Stimulated activated CD8-positive, alpha-beta memory T cell treated with anti-CD3 and anti-CD28 coated beads, Interleukin-7, amount 100 ng/mL, for 24 hours (primary cell): ENCODE measurements around the gene FAM13A.

Experiments used
- DNase-seq: peaks from one replicate; pipeline ENCODE4 v3.0.0-alpha.2; 2020; ENCODE audit warnings: low read depth

FAM13A gene

DNA sequence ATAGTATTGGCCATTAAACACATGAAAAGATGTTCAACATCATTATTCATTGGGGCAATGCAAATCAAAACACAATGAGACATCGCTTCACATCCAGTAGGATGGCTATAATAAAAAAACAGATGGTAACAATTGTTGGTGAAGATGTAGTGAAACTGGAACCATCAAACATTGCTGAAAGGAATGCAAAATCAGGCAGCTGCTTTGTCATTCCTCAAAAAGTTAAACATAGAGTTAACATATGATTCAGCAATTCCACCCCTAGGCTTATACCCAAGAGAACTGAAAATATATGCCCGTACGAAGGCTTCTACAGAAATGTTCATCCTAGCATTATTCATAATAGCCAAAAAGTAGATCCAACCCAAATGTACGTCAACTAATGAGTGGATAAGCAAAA, 215.3 kb downstream of the FAM13A start:
- DNase-seq, result no peak

DNA sequence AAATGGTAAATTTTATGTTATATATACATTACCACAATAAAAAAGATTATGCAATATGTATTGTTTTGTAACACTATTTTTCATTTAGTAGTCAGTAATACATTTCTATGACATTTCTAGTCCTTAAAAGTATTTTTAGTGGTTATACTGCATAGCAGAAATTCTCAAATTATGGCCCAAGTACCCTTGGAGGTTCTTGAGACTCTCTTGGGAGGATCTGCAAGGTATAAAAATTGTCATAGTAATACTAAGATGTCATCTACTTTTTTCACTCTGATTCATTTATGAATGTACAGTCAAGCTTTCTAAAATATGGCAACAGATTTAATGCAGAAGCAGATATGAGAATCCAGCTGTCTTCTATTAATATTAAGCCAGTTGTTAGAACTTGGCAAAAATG, 220.8 kb downstream of the FAM13A start:
- no peak for DNase-seq

GRCh38 chr4:88831031-88831430, 226.0 kb downstream of the FAM13A start:
- DNase-seq, result no peak

DNA sequence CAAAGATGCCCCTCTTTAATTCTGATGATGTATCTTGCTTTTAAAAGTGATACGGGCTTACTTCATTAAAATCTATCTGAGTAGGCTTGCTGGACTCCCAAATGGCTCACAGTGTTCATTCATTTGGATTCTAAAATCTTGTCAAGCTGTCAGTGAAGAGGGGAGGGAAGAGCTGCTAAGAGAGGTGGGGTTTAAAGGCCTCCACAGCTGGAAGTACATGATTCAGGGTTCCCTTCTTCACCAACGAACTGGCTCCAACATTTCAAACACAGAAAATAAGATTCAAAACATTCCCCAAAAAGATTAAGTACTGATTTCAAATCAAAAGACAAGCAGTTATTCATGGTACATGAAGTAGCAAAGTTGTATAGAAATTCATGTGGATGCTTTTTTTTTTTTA, 226.4 kb downstream of the FAM13A start:
- DNase-seq, result no peak

DNA sequence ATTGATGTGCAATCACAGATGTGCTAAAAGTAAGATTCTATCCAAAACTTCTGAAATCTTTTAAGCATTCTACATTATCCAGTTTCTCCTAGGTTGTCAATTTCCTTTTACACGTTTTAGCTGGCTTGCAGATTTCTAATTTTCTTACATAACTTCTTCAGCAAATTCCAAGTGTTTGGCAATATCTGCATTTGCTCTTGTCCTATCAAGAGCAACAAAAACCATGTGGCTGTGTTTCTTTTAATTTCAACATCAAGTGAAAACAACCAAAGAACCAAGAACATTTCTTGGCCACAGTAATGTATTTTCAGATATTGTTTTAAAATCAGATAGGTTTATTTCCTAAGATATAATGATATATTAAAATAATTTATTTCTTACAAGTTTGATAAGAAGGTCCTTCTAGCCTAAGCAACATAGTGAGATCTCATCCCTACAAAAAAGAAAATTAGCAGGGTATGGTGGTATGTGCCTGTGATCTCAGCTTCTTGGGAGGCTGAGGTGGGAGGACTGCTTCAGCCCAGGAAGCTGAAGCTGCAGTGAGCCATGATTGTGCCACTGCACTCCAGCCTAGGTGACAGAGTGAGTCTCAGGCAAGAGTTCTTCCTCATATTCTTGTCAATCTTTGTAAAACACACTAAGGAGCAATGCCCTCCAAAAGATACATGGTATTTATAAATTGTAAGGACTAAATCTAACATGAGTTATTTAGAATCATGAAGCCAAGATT, 228.0 kb downstream of the FAM13A start:
- DNase-seq, result no peak

- no peak for DNase-seq
Observed at GRCh38 chr4:88827442-88827841, 229.5 kb downstream of the FAM13A start.

- DNase-seq, result no peak
Observed at GRCh38 chr4:88826771-88827170, 230.2 kb downstream of the FAM13A start.

DNA sequence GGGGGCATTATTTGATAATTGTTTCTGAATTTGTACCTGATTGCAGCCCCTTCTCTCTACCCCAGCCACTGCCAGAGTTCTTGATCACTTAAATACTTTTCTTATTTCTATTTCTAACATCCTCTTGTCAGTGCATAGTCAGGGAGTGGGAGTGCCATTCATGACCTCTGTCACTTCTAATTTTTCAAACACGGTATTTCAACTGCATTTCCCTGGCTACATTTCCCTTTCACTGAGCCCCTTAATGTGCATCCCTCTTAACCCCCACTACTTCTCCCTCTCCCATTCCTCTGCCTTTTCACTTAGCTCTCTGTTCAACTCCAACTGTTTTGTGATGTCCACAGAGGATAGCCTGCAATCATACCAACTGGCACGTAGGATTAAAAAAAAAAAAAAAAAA, 231.1 kb downstream of the FAM13A start:
- no peak for DNase-seq

DNA sequence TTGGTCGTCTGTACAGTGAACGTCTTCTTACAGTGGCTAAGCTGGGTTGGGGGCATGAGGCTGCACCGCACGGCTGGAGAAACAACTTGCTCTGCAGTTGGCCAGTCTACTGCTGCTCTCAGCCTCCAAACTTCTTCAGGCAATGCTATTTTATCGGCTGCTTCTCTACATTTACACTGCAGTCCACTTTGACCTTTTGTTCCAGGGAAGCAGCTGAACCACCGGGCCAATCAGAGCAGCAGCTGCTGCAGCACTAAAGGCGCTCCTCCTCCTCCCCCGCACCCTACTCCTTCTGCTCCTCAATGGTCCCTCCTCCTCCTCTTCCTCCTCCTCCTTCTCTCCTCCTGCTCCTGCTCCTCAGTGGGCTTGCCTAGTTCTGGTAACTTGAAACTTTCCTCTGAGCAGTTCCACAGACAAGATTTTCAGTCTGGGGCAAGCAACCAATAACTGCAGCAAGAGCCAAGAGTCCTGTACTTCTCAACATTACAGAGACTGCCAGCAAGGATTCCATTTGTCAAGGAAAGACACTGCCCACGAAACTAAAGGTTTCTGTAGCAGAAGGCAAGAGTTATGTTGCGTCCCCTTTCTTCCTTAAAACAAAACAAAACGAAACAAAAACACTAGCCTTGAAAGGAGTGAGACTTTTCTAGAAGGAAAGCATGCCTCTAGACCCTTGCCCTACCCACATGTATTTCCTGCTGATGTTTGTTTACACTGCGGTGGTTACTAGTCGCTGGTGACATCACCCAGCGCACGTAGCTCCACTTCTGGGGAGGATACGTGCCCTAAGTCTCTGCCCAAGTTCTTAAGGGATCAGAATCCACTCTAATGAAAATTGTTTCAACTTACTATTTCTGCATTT, 233.7 kb downstream of the FAM13A start:
- DNase-seq, result peak; percentile 26

DNA sequence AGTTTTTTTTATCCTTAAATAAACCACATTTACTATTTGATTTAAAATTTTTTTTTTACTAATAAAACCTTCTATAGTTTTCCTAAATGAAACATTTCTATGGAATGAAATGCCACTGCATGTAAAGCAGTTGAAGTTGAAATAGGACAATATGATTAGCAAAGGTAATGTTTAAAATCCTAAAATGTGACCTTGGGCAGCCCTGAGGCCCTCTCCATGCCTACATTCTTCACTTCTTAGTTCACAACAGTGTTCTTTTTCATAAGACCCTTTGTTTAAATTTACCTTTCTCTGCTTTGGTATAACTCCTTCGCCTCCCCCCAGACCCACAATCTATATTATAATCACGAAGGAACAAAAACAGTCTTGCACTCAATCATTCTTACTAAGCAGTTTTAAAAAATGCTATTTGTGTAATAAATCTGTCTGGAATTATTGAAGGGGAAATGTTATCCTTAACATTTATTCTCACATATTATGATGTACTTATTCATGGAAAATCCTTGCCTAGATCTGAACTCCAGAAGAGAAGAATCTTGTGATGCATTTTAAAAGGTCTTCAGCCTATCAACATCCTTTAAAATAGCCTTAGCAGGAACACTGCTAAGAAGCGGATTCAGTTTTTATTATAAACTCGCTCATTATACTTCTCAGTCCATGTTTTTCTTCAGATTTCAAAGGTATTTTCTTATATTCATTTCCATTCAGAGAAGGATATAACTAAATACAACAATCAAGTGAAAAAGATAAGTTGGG, 234.8 kb downstream of the FAM13A start:
- no peak for DNase-seq

- no peak for DNase-seq
Observed at GRCh38 chr4:88821522-88821921, 235.5 kb downstream of the FAM13A start.

DNA sequence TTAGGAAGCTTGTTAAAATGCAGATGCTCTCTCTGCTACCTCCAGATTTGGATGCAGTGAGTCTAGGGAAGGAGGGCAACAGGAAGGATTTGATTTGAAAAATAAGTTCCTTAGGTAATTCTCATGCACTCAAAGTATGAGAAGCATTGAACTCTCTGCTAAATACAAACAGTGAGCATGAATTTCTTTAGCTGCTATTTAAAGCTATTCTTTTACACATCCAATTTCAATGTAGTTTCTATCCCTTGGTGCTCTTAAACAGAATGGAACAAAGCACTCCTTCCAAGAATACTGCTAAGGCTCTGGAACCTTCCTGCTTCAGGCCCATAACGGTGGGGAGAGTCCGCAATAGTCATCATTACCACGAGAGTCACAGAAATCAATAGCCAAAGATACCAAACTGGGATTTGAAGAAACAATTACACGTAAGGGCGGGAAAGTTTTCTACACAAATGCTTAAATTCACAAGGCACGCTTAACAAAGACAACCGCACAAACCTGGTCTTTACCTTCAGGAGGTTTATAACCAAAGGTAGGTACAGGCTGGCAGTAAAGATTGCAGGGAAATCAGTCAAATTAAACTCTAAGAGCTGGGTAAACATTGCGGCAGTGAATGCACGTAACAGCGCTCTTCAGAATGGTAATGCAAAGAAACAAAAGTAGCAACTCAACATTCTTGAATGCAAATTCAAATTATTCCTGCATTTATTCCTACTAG, 236.1 kb downstream of the FAM13A start:
- no peak for DNase-seq

DNA sequence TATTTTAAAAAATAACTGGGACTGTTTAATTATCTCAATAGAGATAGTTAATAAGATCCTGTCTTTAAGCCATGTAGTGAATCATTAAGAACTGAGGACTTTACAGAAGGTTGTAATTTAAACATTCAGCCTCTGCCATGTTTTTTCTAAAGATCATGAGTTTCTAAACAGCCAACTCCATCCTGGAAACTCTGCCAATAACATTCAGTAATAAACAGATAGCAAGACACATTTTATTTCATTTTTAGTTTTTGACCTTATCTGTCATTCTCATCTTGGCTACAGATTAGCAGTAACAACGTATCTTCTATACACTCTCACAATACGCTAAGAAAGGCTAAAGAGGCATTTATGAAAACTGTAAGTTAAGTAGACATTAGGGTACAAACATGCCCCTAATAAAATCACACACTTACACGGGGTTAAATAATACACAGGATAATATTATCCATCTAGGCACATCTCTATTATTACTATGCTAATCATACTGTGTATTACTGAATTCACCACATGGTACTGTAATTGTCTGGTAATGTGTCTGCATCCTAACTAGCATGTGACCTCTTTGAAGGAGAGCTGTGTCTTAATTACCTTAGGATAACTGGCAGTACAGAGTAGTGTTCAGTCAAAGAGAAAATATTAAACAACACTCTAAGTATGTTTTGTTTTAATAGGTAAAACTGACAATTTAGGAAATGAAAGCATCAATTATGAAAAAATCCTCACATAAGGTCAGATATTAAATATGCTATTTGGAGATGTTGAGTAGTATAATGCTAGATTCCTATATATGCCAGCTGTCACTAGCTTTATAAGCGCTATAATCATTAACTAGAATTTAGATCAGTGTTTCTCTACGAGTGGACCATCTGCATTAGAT, 236.9 kb downstream of the FAM13A start:
- no peak for DNase-seq

GRCh38 chr4:88818631-88819470, 238.1 kb downstream of the FAM13A start:
- DNase-seq, result no peak

DNA sequence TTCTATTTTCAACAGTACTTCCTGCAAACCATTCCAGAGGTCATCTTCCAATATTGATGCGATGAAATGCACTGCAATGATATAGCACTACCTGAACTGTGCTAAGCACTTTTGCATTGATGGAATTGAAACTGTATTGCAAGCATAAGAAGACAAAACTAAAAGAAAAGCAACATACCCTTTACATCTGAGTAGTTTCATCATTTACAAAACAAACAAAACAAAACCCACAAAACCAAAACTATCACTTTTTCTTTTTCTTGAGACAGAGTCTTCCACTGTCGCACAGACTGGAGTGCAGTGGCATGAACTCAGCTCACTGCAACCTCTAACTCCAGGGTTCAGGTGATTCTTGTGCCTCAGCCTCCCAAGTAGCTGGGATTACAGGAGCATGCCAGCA, 239.2 kb downstream of the FAM13A start:
- no peak for DNase-seq

DNA sequence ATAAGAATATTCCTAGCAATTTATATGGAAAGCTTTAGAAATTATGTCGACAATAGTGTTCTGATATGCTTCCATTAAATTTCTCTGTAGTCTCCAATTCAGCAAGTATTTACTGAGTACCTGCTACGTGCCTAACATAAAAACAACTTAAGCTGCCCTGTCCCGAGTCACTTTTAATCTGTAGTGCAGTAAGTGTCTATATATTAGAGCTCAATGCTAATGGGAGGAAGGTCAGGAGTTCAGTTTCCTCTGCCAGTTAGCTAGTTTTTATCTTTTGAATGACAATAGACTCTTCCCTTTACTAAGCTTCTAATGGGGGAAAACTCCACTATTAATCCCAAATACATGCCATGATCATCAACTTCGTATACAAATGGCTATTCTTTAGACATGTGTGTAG, 240.6 kb downstream of the FAM13A start:
- DNase-seq, result no peak

- no peak for DNase-seq
Observed at GRCh38 chr4:88814043-88814617, 242.9 kb downstream of the FAM13A start.

DNA sequence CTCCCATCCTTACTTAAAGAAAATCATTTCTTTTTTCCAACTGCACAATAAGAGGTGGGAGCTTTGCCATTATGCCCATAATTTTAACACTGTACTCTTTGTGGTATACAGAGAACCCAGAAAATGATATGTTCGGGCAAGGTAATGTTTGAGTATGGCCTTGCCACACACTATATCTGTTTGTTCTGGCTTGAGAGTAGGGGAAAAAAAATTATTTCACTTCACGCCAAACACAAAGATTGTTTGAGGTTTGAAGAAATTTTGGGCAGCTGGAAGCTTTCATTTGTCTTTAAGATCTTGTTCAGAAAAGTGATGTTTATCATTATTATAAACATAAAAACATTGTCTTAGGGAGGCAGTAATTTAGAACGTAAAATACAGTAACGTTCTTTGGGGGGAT, 244.0 kb downstream of the FAM13A start:
- no peak for DNase-seq

- DNase-seq, result no peak
Observed at GRCh38 chr4:88812420-88812819, 244.6 kb downstream of the FAM13A start.

GRCh38 chr4:88811904-88812303, 245.1 kb downstream of the FAM13A start:
- no peak for DNase-seq
